Activated naive CD8-positive, alpha-beta T cell (primary cell): Measurements from ENCODE around the gene PDGFB.

Experiments used
- H3K27ac Mint-ChIP-seq: one replicate; pipeline ENCODE4 v1.8.0; 2021; ENCODE audit warnings: mixed read lengths
- H3K27me3 Mint-ChIP-seq: one replicate; pipeline ENCODE4 v1.8.0; 2021; ENCODE audit warnings: mixed read lengths
- H3K36me3 Mint-ChIP-seq: one replicate; pipeline ENCODE4 v1.8.0; 2021; ENCODE audit warnings: mixed read lengths
- H3K4me1 Mint-ChIP-seq: one replicate; pipeline ENCODE4 v1.8.0; 2021; ENCODE audit warnings: low read depth, mixed read lengths
- H3K4me3 Mint-ChIP-seq: one replicate; pipeline ENCODE4 v1.8.0; 2021; ENCODE audit warnings: mild to moderate bottlenecking, mixed read lengths
- H3K9me3 Mint-ChIP-seq: one replicate; pipeline ENCODE4 v1.8.0; 2021; ENCODE audit warnings: low read depth, mixed read lengths

Gene PDGFB

DNA sequence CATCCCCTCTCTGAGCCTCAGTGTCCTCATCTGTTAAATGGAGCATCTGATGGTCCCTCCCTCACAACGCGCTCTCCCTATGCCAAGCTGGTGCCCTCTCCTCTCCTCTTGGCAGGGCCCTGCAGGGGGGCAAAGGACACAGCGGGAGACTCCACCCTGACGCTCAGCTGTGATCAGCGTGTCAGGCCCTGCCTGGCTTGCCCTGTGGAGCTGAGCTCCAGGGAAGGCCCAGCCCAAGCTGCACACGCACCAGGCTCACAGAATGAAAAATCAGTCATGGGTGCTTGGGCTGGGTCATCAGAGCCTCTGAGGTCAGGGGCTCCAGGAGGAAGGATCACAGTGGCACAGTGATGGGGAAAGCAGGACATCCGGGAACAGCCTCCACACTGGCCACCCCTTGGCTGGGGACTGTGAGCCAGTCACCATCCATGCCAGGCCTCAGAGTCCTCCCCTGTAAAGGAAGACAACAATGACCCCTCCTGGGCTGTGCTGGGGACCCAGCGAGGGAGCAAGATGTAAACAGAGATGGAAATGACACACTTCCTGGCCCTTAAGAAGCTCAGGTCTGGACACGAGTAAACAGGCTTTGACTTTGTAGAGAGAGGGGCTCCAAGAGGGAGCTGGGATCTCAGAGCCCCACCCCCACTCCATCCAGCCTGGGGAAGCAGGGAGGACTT is 38.0 kb upstream of the PDGFB start:
- Mint-ChIP-seq H3K27ac (no peak overlapping the region), H3K4me3 (no peak overlapping the region), H3K27me3 (no peaks in the 10 kb centered on the region), H3K4me1 (no peaks in the 10 kb centered on the region), H3K9me3 (no peaks in the 10 kb centered on the region), H3K36me3 (peaks cover 2% of the 10 kb centered on the region)

DNA sequence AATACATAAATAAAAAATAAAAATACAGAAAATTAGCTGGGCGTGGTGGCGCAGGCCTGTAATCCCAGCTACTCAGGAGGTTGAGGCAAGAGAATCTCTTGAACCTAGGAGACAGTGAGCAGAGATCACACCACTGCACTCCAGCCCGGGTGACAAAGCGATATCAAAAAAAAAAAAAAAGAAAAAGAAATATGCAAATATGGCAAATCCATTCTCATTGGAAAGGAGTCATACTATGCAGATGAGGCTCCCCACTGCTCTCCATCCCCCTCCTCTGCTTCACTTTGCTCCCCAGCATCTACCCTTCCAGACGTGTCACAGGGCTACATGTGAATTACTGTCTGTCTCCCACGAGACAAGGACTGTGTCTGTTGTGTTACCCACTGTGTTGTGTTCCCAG is 36.3 kb upstream of the PDGFB start:
- Mint-ChIP-seq H3K36me3 (peaks cover 2% of the 10 kb centered on the region), H3K9me3 (no peaks in the 10 kb centered on the region), H3K4me3 (no peak overlapping the region), H3K27ac (no peak overlapping the region), H3K27me3 (peaks cover 1% of the 10 kb centered on the region), H3K4me1 (no peaks in the 10 kb centered on the region)

DNA sequence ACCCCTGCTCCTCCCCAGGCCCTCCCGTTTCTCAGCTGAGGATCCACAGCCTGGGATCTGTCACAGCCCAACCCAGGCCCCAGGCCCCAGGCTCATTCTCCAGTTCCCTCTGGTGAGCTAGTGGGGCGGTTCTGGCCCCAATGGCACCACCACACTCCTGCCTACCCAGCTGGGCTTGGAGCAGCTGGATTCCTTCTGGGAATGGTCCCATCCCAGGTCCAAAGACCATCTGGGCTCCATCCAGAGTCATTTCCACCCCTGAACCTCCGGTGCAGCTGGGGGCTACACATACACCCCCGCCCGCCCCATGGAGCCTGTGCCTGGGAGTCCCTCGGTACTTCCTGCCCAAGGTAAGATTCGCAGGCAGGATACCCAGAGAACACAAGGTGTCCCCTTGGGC is 35.5 kb upstream of the PDGFB start:
- Mint-ChIP-seq H3K4me1 (no peaks in the 10 kb centered on the region), H3K27ac (no peak overlapping the region), H3K36me3 (peaks cover 2% of the 10 kb centered on the region), H3K4me3 (no peak overlapping the region), H3K27me3 (peaks cover 1% of the 10 kb centered on the region), H3K9me3 (no peaks in the 10 kb centered on the region)

DNA sequence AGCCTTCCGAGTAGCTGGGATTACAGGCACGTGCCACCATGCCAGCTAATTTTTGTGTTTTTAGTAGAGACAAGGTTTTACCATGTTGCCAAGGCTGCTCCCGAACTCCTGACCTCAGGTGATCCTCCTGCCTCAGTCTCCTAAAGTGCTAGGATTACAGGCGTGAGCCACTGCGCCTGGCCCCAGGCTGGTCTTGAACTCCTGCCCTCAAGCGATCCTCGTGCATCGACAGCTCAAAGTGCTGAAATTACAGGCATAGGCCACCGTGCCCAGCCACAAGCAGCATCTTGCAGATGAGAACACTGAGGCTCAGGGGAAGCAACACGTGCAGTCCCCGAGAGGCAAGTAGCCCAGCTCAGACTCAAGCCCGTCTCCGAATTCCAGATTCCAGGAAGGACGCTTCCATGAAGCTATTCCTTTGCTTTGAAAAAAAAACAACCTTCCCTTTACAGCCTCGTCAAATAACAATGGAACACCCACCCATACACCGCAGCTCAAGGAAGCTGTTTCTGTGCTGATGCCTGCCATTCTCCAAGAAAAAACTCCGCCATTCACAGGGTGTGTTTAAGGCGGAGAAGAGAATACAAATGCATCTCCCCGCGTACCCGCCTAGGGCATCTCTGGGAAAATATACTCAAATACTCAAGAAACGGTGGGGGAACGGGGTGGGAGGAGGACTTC is 34.5 kb upstream of the PDGFB start:
- Mint-ChIP-seq H3K27me3 (peaks cover 1% of the 10 kb centered on the region), H3K27ac (no peak overlapping the region), H3K4me1 (no peaks in the 10 kb centered on the region), H3K4me3 (no peak overlapping the region), H3K36me3 (no peaks in the 10 kb centered on the region), H3K9me3 (no peaks in the 10 kb centered on the region)

DNA sequence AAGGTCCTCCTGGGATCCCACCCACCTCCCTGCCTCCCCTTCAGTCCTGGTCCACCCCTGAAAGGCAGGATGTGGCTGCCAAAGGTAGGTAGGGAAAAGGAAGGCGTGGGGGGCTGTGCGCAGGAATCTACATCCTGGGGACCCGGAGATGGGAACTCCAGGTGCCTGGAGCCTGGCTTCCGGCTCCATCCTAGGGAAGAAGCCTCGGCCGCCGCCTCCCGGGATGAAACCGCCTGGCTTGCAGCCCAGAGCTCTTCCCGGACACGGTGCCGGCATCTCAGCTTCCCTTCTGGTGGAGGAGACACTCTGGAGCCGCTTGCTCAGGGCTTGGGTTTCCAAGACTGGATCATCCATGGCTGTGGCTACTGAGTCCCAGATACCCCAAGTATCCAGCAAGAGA is 33.3 kb upstream of the PDGFB start:
- Mint-ChIP-seq H3K36me3 (no peaks in the 10 kb centered on the region), H3K27ac (no peak overlapping the region), H3K4me1 (no peaks in the 10 kb centered on the region), H3K27me3 (peaks cover 1% of the 10 kb centered on the region), H3K4me3 (no peak overlapping the region), H3K9me3 (no peaks in the 10 kb centered on the region)

DNA sequence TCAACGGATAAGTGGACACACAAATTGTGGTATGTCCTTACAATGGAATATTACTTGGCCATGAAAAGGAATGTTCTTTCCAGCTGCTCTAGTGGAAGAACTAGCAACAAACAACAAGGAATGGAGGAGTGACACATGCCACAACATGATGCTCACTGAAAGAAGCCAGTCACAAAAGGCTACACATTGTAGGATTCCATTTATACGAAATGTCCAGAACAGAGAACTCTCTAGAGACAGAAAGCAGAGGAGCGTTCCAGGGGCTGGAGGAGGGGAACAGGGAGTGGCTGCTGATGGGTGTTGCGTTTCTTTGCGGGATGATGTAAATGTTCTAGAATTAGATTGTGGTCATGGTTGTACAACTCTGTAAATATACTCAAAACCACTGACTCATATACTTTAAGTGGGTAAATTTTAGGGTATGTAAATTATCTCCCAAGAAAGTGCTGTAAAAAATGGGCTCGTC is 32.4 kb upstream of the PDGFB start:
- Mint-ChIP-seq H3K27ac (no peak overlapping the region), H3K9me3 (no peaks in the 10 kb centered on the region), H3K4me3 (no peak overlapping the region), H3K27me3 (peaks cover 1% of the 10 kb centered on the region), H3K36me3 (no peaks in the 10 kb centered on the region), H3K4me1 (no peaks in the 10 kb centered on the region)

DNA sequence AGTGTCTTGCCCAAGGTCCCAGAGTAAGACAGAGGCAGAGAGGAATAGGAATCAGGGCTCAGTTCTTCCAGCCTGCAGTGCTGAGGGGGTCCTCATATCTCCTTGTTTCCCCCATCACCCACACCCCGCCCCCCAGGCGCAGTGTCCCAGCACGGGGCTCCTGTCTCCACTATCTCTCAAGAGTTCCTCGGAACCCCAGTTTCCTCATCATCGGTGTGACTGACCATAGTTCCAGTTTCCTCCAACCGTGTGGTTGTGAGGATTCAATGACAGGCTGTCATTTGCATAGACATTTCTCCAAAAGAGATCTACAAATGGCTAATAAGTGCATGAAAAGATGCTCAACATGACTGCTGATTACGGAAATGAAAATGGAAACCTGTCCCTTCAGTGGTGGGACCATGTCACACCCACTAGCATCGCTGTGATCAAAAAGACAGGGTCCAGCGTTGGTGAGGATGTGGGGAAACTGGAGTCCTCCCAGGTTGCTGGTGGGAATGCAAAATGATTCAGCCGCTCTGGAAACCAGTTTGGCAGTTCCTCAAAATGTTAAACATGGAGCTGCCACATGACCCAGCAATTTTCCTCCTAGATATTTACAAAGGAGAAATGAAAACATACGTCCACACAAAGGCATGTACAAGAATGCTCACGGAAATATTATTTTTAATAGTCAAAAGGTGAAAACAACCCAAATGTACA is 31.8 kb upstream of the PDGFB start:
- Mint-ChIP-seq H3K4me1 (no peaks in the 10 kb centered on the region), H3K4me3 (no peak overlapping the region), H3K27ac (no peak overlapping the region), H3K27me3 (peaks cover 1% of the 10 kb centered on the region), H3K36me3 (no peaks in the 10 kb centered on the region), H3K9me3 (no peaks in the 10 kb centered on the region)

DNA sequence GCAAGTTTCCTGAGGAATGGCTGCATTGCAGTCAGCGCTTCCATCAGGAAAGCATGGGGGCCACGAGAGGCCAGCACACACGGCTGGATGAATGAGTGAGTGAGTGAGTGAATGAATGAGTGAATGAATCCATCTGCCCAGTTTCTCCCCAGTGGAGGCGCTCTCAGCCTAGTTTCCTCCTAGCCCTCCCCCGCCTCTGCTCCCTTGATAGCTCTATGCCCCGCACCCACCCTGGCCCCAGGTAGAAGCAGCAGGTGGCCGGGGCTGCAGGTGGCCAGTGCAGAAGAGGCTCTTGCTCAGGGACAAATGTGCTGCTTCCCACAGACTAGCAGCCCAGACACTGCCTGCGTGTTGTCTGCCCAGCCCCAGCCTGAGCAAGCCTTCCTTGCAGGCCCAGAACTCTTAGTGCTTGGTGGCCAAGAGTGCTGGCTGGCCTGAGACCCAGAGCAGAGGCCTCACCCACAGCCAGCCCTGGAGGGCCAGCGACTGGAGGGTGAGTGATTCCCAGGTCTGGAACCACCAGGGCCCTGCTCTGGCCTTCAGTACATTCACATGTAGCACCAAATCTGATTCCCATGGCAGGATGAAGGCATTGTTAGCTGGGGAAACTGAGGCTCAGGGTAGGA is 31.1 kb upstream of the PDGFB start:
- Mint-ChIP-seq H3K27ac (no peak overlapping the region), H3K9me3 (no peaks in the 10 kb centered on the region), H3K4me1 (no peaks in the 10 kb centered on the region), H3K27me3 (peaks cover 1% of the 10 kb centered on the region), H3K4me3 (no peak overlapping the region), H3K36me3 (no peaks in the 10 kb centered on the region)

DNA sequence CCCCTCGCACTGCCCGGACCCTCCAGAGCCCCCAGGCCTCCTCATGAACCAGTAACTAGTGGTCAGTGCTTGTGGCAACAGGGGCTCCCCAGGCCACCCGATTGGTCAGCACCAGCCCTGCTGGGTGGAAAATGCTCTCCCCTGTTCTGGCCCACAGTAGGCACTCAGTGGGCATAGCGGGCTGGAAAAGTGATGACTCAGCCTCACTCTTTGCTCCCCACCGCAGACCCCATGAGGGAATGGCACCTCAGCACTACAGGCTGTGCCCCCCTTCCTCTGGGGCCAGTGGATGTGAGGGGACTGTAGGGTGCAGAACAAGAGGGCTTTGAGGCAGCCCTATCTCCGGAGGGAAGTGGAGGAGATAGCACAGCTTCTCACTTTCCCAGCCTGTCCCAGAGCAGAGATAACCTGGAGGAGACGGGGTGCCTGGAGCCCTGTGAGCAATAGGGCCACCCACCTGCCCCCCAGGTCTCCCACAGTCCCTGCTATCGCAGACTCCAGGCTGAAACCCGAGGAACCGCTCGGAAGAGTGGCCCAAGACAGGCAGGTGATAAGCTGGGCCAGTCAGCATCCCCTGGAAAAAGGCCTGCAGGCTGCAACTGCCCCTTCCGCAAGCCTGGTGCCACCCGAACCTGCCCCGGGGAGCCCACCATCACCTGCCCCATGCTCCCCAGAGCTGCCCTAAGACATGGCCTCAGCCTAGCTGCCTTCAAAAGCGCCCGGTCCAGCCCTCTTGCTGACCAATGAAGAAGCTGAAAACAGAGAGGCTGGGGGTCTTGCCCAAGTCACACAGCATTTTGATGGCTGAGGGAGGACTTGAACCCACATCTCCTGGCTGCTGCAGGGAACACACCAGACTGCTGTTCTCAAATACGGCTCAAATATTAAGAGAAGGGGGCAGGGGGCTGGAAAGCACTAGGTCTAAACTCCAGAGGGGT is 29.4 kb upstream of the PDGFB start:
- H3K4me3 Mint-ChIP-seq, result no peak overlapping the region
- H3K27ac Mint-ChIP-seq, result no peak overlapping the region
- H3K27me3 Mint-ChIP-seq, result peaks cover 1% of the 10 kb centered on the region
- no peaks in the 10 kb centered on the region for H3K4me1 Mint-ChIP-seq
- H3K36me3 Mint-ChIP-seq, result no peaks in the 10 kb centered on the region
- H3K9me3 Mint-ChIP-seq, result no peaks in the 10 kb centered on the region

DNA sequence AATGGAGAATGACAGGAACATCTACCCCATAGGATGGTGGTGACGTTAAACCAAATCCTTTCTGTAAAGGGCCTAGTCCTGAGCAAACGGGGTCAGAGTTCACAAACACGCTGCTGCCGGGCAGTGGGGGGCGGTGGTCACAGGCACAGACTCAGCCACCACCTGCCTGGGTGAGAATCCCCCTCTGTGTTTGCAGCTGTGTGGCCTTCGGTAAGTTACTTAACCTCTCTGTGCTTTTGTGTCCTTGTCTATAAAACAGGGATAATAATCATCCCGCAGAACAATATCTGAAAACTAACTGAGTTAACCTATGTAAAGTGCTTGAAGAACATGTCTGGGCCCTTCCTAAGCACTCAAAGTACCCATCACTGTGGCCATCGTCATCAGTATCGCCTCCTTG is 26.0 kb upstream of the PDGFB start:
- H3K27me3 Mint-ChIP-seq, result no peaks in the 10 kb centered on the region
- H3K9me3 Mint-ChIP-seq, result no peaks in the 10 kb centered on the region
- H3K4me3 Mint-ChIP-seq, result no peak overlapping the region
- no peaks in the 10 kb centered on the region for H3K4me1 Mint-ChIP-seq
- H3K36me3 Mint-ChIP-seq, result no peaks in the 10 kb centered on the region
- H3K27ac Mint-ChIP-seq, result no peak overlapping the region

DNA sequence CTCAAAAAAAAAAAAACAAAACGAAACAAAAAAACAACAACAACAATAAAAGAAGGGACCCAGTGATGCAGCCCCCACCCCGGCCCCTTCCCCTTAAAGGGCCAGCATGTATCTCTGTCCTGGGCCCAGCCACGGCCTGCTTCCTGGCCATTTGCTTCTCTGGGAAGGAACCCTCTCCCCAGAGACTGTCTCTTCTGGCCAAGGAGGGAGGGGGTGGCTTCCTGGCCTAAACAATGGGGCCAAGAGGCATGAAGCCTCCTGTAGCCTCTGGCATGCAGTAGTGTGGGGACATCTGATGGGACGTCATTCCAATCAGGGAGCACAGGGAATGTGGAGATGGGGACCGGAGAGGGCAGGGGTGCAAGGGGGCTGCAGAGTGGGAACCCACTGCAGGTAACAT is 25.5 kb upstream of the PDGFB start:
- no peaks in the 10 kb centered on the region for H3K27me3 Mint-ChIP-seq
- no peaks in the 10 kb centered on the region for H3K4me1 Mint-ChIP-seq
- H3K4me3 Mint-ChIP-seq, result no peak overlapping the region
- no peaks in the 10 kb centered on the region for H3K9me3 Mint-ChIP-seq
- no peak overlapping the region for H3K27ac Mint-ChIP-seq
- H3K36me3 Mint-ChIP-seq, result no peaks in the 10 kb centered on the region

DNA sequence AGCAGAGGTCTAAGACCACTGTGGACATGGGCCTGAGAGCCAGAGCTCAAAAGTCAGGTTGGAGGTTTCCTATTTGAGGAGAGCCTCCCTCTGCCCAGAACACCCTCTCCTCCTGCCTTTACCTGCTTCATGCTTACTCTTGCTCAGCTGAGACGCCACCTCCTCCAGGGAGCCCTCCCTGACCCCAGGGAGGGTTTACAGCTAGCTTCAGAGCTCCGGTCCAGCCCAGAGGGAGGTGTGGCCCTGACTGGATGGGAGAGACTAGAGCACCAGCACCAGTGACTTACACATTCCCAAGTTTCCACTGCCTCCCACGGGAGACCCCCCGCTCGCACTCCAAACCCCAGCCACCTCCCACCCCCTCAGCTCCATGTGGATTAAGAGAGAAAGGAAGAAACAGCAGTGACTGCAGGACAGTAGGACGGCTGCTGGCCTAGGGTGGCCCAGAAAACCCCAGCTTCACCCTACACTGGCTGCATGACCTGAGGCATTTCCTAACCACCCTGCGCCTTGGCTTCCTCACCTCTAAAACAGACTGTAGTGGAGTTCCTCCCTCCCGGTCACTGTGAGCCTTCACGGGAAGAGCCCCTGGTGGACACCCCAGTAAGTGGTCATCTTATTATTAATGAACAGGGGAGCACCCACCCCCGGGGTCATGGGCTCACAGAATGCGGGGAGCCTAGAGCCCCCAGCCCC is 24.5 kb upstream of the PDGFB start:
- Mint-ChIP-seq H3K27ac (no peak overlapping the region), H3K4me3 (no peak overlapping the region)

DNA sequence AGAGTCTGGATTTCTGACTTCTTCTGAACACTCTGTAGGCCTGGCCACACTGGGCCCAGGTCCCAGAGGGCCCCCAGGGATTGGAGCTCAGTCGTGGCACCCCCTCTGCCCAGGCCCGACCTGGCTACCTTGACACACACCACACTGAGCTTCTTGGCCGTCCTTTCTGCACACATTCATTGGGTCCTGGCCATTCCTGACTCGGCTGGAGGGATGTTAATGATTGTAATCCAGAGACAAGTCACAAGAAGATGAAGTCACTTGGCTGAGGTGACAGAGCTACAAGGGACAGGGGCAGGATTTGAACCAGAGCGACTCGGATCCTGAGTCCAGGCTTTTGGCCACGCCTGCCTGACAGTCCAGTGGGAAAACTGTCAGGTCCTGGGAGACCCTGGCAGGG is 23.9 kb upstream of the PDGFB start:
- Mint-ChIP-seq H3K27ac (no peak overlapping the region), H3K4me3 (no peak overlapping the region), H3K36me3 (no peaks in the 10 kb centered on the region), H3K27me3 (no peaks in the 10 kb centered on the region), H3K4me1 (no peaks in the 10 kb centered on the region), H3K9me3 (no peaks in the 10 kb centered on the region)

More for the DNA sequence above, 24.5 kb upstream of the PDGFB start:
- H3K27me3 Mint-ChIP-seq, result no peaks in the 10 kb centered on the region
- no peaks in the 10 kb centered on the region for H3K36me3 Mint-ChIP-seq
- H3K4me1 Mint-ChIP-seq, result no peaks in the 10 kb centered on the region
- no peaks in the 10 kb centered on the region for H3K9me3 Mint-ChIP-seq

DNA sequence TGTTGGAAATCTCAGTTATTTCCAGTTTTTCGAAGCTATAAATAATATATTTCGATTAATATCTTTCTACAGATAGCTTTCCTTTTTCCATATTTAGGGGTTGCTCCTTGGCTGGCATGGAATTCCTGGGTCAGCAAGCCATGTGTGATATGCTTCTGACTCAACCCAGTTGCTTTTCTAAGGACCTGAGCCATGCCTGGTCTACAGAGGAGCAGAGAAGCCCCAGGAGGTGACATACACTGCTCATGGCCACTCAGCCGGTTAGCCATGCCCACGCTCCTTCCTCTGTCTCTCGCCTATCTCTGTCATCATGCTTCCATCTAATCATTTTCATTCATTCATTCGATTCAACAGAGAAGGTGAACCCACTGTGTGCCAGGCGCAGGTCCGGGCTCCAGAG is 23.2 kb upstream of the PDGFB start:
- no peaks in the 10 kb centered on the region for H3K27me3 Mint-ChIP-seq
- H3K36me3 Mint-ChIP-seq, result no peaks in the 10 kb centered on the region
- H3K27ac Mint-ChIP-seq, result no peak overlapping the region
- no peaks in the 10 kb centered on the region for H3K4me1 Mint-ChIP-seq
- no peaks in the 10 kb centered on the region for H3K9me3 Mint-ChIP-seq
- no peak overlapping the region for H3K4me3 Mint-ChIP-seq
